Endothelial cell (in vitro differentiated cells): Measurements from ENCODE around the gene ATRIP. TPM values are rescaled to one million over a fixed set of nuclear protein-coding genes. Genes with fewer than 3 reads are reported as not detected.

Experiments used
- DNase-seq: peaks from one replicate; pipeline ENCODE4 v3.0.0; 2021; ENCODE audit warnings: low spot score
- H3K27ac Mint-ChIP-seq: one replicate; pipeline ENCODE4 v1.8.0; 2021; ENCODE audit warnings: mixed read lengths, inconsistent platforms; ENCODE audit not compliant: unreplicated experiment
- H3K27me3 Mint-ChIP-seq: one replicate; pipeline ENCODE4 v1.8.0; 2021; ENCODE audit warnings: mild to moderate bottlenecking, moderate library complexity, mixed read lengths, inconsistent platforms; ENCODE audit not compliant: unreplicated experiment
- H3K36me3 Mint-ChIP-seq: one replicate; pipeline ENCODE4 v1.8.0; 2021; ENCODE audit warnings: mild to moderate bottlenecking, low read depth, mixed read lengths, inconsistent platforms; ENCODE audit not compliant: unreplicated experiment
- H3K4me1 Mint-ChIP-seq: one replicate; pipeline ENCODE4 v1.8.0; 2021; ENCODE audit warnings: mild to moderate bottlenecking, mixed read lengths, inconsistent platforms; ENCODE audit not compliant: unreplicated experiment
- H3K4me3 Mint-ChIP-seq: one replicate; pipeline ENCODE4 v1.8.0; 2021; ENCODE audit warnings: mild to moderate bottlenecking, mixed read lengths, inconsistent platforms; ENCODE audit not compliant: unreplicated experiment
- H3K9me3 Mint-ChIP-seq: one replicate; pipeline ENCODE4 v1.8.0; 2021; ENCODE audit warnings: mixed read lengths, inconsistent platforms; ENCODE audit not compliant: unreplicated experiment
- total RNA-seq: library from RNA; stranded (reverse); fragmentation: NEBNext Ultra II Directional; extraction: Animal tissue kit (Norgen Biotek cat#: 25700); gene quantifications from one replicate; pipeline ENCODE4 v1.2.1, GENCODE V29; 2021; ENCODE audit not compliant: unreplicated experiment
- TF ChIP-seq, protein P1 (sequence below): fragments of 200-600 bp; sonication (generic); IDR thresholded peaks from one replicate; pipeline ENCODE4 v1.5.0; 2021; ENCODE audit warnings: antibody characterized with exemption; ENCODE audit not compliant: unreplicated experiment

Gene ATRIP
- total RNA-seq, 1 donor from 2014 or later = 11.2 TPM

DNA sequence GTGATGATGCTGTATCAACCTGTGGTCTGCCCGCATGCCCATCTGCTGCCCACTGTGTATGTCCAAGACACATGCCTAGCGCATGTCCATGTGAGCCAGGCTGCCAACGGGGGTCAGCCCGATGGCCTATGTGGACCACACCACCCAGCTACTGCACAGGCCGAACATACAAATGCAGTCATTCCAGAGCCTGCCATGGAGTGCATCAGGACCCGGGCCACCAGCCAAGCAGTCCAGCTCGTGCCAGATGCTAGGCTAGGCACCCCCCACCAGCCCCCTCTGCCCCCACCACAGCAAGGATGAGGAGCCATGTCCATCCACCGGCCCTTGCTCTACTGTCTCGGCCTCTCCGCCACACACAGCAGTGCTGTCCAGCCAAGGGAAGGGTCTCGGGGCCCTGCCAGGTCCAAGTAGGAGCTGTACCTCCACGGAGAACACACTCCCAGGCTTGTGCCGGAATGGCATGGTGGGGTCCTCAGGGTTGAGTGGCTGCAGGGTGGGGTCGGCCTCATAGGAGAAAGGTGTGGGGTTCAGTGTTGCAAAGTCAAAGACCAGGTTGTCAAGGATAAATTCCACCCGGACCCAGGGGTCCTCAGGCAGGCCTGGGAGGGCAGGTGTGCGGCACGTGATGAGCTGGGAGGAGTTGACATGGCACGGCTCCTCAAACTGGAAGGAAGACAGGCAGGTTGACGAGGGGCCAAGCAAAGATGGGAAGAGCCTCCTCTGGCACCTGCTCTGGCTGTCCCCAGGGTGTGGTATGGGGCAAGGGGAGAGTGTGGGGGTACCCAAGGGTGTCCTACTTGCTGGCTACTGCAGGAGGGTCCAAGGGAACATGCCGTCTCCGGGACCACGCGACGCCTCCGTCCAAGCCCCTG lies 31.9 kb upstream of the ATRIP start:
- Mint-ChIP-seq H3K4me3 (peak overlapping the region; percentile 25), H3K27me3 (peaks cover 4% of the 10 kb centered on the region), H3K4me1 (no peaks in the 10 kb centered on the region), H3K36me3 (peaks cover 16% of the 10 kb centered on the region), H3K27ac (no peak overlapping the region), H3K9me3 (no peaks in the 10 kb centered on the region)
- TF ChIP-seq, protein P1, sequence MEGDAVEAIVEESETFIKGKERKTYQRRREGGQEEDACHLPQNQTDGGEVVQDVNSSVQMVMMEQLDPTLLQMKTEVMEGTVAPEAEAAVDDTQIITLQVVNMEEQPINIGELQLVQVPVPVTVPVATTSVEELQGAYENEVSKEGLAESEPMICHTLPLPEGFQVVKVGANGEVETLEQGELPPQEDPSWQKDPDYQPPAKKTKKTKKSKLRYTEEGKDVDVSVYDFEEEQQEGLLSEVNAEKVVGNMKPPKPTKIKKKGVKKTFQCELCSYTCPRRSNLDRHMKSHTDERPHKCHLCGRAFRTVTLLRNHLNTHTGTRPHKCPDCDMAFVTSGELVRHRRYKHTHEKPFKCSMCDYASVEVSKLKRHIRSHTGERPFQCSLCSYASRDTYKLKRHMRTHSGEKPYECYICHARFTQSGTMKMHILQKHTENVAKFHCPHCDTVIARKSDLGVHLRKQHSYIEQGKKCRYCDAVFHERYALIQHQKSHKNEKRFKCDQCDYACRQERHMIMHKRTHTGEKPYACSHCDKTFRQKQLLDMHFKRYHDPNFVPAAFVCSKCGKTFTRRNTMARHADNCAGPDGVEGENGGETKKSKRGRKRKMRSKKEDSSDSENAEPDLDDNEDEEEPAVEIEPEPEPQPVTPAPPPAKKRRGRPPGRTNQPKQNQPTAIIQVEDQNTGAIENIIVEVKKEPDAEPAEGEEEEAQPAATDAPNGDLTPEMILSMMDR = no peak
- DNase-seq = no peak

DNA sequence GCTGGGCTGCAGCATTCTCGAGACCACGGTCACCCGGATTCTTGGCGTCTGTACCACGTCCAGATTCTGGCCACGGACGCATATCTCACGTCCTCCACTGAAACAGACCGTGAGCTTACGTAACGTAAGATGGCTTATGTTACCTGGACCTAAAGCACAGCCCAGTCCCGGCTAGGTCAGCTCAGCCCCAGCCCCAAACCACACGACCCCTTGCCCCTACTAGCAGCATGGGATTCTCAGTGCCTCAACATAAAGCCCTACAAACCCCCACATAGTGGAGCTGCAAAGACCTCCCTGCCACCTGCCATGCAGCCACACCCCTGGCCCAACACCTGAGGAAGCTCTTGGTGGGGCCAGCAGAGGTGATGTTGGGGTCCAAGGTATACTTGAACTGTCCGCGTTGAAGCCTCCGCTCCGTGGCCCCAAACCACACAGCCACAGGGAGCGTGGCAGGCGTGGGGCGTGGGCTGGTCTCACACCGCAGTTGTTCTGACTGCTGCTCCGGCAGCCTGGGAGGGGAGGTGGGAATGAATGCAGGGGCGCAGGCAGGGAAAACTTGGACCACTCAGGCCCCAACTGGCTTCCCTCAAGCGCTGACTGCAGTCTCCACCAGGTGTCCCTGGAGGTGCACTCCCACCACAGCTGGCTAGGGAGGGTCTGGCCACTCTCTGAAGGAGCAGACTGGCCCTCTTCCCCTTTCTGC lies 31.1 kb upstream of the ATRIP start:
- Mint-ChIP-seq H3K4me1 (no peaks in the 10 kb centered on the region), H3K9me3 (no peaks in the 10 kb centered on the region), H3K27ac (no peak overlapping the region), H3K27me3 (peaks cover 4% of the 10 kb centered on the region), H3K4me3 (no peak overlapping the region), H3K36me3 (peaks cover 16% of the 10 kb centered on the region)
- TF ChIP-seq, protein P1 = no peak
- no peak for DNase-seq

DNA sequence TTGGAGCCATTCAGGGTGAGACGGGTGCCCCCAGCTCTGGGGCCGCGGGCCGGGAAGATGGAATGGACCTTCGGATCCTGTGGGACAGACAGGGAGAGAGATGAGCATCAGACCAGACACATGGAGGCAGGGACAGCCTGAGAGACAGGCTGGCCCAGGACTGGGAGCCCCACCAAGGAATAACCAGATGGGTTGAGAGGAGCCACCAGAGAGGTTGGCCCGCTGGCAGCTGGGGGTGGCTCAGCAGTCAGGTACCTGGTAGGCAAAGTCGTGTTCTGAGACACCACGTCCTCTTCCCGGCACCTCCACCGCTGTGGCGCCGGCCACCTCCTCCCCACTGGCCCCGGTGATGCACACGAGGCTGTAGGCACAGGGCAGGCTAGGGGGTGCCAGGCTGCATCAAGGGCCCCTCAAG lies 30.4 kb upstream of the ATRIP start:
- Mint-ChIP-seq H3K27ac (no peak overlapping the region), H3K4me3 (peak overlapping the region; percentile 42), H3K4me1 (no peaks in the 10 kb centered on the region), H3K36me3 (peaks cover 19% of the 10 kb centered on the region), H3K9me3 (no peaks in the 10 kb centered on the region), H3K27me3 (peaks cover 6% of the 10 kb centered on the region)
- no peak for DNase-seq
- TF ChIP-seq, protein P1 = no peak

DNA sequence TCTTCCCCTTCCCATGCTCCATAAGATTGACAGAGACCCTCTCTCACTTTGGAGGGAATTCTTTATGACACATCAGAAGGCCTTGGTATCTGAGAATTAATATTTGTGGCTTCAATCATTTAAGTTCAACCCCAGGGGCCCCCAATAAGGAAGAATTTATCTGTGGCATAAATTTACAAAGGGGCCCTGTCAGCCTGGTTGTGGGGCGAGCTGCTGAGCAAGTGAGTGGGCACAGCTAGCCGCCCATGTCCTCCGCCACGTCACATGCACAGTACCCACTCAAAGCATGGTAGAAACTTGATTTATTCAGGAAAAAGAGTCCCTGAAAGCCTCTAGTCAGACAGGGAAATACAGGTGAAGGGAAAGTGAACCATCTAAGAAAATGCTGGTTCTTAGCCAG lies 30.0 kb upstream of the ATRIP start:
- TF ChIP-seq, protein P1 = no peak
- H3K4me1 Mint-ChIP-seq = no peaks in the 10 kb centered on the region
- H3K9me3 Mint-ChIP-seq = no peaks in the 10 kb centered on the region
- peaks cover 6% of the 10 kb centered on the region for H3K27me3 Mint-ChIP-seq
- DNase-seq = no peak
- H3K4me3 Mint-ChIP-seq = peak overlapping the region; percentile 59
- H3K27ac Mint-ChIP-seq = no peak overlapping the region
- peaks cover 18% of the 10 kb centered on the region for H3K36me3 Mint-ChIP-seq
